NAMALWA (cell line): Measurements from ENCODE around the gene HRH1.
A peak's percentile ranks its signal among the peaks of the same experiment; 100 is the strongest.
"Not testable (repeated sequence)": the region's sequence is repeated elsewhere in the genome, so short reads cannot be mapped to it uniquely, and the experiment has no call there.

Experiments
- DNase-seq: peaks from one replicate; pipeline ENCODE4 v3.0.0-alpha.2; 2015; ENCODE audit warnings: low spot score

Gene HRH1

DNA sequence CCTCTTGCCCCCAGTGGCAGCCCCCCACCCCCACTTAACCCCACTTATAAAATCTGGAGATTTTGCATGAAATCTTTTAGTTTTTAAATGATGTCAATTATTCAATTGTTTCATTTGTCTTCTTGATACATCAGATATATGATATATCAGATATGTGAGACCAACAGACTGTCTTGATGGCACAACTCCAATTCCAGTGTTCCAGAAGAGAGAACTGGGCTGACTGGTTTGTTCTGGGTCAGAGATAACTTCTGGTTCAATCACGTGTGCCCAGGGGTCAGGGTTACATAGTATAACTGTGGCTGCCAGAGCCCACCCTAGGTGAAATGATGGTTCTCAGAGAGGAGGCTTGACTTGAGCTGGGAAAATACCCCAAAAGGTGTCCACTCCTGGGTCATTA is 85.5 kb downstream of the HRH1 start:
- no peak for DNase-seq

DNA sequence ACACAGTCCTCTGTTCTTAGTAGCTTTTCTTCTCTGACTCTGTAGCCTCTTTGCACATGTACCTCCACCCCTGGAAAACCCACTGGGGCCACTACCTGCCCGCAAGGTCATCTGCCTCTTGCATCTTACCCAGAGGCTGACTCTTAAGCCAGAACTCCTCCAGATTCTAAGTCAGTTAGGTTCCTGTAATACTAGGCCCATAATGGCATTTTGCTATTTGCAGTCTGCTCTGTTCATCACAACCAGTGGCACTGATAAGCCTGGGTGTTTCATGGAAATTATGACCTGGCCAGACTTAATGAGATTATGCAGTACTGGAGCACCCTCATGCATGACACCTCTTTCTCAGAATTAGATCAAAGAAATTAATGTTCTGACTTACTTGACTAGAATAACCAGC is 86.2 kb downstream of the HRH1 start:
- no peak for DNase-seq

DNA sequence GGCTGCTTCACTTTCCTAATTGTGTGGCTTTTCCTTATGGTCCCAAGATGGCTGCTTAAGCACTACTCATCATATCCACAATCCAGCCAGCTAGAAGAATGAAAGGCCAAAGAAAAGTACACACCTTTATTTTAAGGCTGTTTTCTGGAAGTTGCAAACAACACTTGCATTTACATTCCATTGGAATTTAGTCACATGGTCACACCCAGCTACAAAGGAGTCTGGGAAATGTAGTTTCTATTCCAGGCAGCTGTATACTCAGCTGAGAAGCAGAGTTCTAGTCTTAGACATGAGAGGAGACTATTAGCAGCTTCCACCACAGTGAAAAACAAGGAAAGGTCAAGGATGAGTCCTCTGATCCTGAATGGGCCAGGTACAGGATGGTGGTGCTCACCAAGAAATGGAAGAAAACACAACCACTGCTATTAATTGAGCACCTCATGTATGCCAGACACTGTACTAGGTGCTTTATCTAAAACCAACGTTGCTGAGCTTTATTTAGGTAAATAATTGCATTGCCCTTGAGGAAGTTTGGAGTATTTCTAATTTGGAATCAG is 89.9 kb downstream of the HRH1 start:
- no peak for DNase-seq

DNA sequence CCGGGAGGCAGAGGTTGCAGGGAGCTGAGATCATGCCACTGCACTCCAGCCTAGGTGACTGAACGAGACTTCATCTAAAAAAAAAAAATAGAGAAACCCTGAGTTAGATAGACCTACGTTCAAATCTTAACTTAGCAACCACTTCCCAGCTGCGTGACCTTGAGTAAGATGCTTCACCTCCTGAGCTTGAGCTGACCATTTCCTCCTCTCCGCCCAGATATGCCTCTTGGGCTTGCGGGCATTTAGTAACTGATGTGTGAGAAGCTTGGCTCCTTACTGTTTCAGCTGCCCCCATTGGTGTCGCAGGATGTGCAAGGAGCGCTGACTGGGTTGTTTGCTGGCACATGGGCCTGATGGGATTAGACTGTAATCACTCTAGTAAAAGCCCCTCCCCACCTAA is 91.0 kb downstream of the HRH1 start:
- no peak for DNase-seq

DNA sequence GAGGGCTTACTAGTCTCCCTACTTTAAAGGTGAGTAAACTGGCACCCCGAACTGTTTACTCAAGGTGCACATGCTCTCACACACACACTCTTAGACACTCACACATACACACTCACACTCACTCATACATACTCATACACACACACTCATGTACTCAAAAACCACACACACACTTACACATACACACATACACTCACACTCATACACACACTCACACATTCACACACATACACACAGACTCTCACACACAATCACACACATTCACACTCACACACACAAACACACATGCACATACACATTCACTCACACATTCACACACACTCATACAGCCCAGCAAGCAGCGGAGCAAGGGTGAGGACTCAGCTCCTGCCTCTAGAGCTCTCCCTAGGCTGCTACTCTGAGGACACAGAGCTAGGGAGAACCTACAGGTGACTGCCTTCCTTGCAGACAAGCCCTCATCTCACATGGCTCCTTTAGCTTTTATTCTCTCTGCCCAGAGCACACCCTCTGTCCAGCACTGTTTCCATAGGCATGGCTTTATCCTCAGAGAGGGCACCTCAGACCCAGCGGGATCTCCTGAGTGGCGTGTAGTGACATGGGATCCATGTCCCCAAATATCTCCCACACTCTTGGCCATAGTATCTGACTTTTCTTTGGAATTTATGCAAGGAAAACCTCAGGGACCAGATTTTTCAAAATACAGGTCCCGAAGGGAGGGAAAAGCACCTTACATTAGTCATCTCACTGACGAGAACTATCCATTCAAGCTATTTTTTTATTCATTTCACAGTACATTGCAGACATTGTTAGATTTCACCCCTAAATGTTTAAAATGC is 91.8 kb downstream of the HRH1 start:
- DNase-seq = no peak

DNA sequence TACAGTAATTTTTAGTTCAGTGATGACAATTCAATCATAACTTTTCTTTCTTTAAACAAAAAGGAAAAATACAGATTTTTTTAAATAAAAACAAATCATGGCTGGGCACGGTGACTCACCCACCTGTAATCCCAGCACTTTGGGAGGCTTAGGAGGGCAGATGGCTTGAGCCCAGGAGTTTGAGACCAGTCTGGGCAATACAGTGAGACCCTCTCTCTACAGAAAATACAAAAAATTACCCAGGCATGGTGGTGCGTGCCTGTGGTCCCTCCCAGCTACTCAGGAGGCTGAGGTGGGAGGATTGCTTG is 92.3 kb downstream of the HRH1 start:
- no peak for DNase-seq

DNA sequence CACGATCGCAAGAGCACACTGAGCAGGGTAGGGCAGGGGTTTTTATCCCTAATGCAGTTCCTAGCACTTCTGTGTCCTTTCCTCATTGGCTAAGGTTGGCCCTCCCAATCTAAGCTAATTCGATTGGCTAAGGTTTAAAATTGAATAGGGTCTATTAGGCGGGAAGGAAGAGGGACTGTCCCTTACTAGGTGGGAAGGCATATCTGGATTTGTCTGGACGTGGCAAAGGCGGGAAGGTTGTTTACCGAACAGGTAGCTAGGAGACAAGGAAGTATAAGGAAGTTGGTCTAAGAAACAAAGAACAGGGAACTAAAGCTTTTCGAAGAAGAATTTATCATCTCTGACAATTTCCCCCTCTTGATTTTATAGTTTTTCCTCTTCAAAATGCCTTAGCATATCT is 93.1 kb downstream of the HRH1 start:
- DNase-seq = no peak

DNA sequence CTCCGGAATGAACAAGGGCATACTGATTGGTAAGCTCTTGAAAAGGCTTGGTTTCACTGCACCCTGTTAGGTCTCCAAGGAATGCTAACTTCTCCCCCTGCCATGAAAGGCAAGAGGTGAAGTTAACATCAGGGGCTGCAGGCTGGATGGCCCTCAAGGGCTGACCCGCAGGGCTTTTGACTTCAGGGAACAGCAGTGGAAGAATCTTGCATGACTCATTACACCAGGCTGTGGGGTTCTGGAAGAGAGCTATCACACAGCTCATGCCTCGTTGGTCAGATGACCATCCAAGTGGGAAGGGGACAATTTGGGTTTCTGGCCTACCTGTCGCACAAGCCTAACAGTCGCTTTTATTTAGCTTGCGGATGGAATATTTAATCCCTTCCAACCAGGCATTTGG is 94.3 kb downstream of the HRH1 start:
- DNase-seq = no peak

DNA sequence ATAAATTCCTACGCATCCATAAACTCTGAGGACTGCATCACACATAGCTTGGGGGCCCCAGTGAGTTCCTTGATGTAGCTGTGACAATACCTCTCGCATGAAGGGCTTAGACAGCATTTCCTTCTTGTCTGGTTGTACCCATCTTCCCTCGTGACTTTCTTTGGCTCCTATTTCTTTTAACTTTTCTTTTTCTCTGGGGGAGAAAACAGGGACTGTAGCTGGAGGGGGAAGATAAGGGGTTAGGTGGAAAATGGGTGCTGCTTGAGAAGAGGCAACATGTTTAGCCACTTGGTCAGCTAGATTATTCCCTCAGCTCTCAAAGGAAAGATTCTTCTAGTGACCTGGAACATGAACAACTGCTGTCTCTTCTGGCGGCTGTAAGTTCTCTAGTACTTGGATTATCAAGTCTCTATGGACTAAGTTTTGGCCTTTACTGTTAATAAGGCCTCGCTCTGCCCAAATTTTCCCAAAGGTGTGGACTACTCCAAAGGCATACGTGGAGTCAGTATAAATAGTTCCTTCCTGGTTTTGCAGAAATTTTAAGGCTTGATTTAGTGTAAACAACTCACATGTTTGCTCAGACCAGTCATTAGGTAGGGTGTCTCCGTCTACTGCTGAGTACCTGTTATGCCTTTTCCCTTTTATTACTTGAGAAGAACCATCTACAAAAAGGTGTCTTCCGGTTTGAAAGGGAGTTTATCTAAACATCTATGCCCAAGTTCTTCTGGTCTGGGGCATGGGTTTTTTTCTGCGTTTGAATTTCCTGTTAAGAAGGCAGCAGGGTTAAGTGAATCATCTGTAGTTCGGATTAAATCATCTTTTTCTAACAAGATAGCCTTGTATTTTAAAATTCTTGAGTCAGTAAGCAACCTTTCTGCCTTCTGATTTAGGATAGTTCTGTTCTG is 96.9 kb downstream of the HRH1 start:
- DNase-seq = no peak

DNA sequence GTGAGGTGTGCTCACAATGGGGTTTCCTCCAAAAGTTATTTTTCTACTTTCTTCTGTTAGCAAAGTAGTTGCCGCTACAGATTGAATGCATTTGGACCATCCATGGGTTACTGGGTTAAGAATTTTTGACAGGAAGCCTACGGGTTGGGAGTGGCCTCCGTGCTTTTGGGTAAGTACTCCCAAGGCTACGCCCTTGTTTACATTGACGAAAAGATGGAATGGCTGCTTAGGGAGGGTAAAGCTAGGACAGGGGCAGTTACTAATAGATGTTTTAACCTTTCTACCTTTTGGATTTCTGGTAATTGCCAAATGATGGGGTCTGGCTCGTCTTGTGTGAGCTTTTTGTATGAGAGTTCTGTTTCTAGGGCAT is 97.5 kb downstream of the HRH1 start:
- DNase-seq = no peak

DNA sequence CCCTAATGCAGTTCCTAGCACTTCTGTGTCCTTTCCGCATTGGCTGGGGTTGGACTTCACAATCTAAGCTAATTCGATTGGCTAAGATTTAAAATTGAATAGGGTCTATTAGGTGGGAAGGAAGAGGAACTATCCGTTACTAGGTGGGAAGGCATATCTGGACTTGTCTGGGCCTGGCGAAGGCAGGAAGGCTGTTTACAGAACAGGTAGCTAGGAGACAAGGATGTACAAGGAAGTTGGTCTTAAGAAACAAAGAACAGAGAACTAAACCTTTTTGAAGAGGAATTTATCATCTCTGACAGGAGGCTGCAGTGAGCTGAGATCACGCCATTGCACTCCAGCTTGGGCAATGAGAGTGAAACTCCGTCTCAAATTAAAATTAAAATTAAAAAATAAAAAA is 100.6 kb downstream of the HRH1 start:
- DNase-seq = no peak

DNA sequence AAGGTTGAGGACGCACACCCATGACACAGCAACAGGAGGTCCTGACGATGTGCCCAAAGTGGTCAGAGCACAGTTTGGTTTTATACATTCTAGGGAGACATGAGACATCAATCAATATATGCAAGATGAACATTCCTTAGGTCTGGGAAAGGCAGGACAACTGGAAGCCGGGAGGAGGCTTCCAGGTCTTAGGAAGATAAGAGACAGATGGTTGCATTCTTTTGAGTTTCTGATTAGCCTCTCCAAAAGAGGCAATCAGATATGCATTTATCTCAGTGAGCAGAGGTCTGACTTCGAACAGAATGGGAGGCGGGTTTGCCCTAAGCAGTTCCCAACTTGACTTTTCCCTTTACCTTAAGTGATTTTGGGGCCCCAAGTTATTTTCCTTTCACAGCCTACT is 101.2 kb downstream of the HRH1 start:
- not testable (repeated sequence) for DNase-seq

DNA sequence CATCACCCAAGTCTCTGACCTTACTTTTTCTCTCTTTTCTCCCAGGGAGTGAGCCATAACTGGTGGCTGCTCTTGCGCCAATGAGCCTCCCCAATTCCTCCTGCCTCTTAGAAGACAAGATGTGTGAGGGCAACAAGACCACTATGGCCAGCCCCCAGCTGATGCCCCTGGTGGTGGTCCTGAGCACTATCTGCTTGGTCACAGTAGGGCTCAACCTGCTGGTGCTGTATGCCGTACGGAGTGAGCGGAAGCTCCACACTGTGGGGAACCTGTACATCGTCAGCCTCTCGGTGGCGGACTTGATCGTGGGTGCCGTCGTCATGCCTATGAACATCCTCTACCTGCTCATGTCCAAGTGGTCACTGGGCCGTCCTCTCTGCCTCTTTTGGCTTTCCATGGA is 104.7 kb downstream of the HRH1 start:
- no peak for DNase-seq

DNA sequence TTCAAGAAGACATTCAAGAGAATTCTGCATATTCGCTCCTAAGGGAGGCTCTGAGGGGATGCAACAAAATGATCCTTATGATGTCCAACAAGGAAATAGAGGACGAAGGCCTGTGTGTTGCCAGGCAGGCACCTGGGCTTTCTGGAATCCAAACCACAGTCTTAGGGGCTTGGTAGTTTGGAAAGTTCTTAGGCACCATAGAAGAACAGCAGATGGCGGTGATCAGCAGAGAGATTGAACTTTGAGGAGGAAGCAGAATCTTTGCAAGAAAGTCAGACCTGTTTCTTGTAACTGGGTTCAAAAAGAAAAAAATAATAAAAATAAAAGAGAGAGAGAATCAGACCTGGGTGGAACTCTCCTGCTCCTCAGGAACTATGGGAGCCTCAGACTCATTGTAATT is 106.2 kb downstream of the HRH1 start:
- DNase-seq = no peak

DNA sequence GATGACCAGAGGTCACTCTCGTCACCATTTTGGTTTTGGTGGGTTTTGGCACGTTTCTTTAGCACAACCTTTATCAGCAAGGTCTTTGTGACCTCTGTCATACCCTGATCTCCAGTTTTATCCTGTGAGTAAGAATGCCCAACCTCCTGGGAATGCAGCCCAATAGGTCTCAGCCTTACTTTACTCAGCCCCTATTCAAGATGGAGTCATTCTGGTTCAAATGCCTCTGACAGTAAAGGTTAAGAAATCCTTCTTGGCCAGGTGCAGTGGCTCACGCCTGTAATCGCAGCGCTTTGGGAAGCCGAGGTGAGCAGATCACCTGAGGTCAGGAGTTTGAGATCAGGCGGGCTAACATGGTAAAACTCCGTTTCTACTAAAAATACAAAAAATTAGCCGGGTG is 114.7 kb downstream of the HRH1 start:
- no peak for DNase-seq

DNA sequence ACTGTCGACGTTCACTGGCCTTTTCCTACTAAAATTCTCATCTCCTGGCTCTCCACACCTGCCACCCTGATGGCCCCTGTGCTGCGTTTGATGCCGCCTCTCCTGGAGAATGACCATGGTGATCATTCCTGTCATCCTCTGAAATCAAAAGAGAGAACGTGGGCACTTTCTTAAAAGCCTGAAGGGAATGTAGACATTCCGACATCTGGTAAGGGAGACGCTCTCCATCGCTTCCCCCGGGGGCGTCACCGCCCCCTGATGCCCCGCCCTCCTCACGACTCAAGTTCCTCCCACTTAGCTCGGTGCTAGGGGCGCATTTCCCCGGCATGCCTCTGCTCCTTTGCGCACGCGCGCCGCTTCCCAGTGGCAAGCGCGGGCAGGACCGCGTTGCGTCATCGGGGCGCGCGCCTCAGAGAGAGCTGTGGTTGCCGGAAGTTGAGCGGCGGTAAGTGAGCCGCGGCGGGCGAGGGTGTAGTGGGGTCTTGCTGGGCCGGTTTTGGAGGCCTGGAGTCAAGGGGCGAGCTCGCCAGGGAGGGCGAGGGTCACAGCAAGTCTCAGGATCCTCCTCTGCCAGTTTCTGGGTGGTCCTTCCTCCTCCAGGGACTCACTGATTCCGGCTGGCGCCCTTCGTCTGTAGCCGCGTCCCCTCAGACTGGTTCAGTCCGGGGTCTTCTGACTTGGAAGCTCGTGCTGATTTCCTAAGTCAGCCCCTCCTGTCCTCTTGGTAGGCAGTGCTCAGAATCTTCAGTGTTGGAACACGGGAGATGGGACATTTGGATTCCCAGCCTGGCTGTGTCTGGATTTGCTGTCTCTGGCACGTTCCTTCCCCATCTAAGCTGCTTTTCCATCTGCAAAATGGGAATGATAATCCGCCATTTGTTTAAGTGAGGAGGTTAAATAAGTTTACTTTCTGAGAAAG is 118.0 kb downstream of the HRH1 start, which contains the start of gene ATG7:
TSS of gene ATG7 (plus strand) at position 412 of the 919 bp plus-strand sequence. CDS start 26,299 bp downstream, outside the sequence.
- peak; percentile 98 for DNase-seq

DNA sequence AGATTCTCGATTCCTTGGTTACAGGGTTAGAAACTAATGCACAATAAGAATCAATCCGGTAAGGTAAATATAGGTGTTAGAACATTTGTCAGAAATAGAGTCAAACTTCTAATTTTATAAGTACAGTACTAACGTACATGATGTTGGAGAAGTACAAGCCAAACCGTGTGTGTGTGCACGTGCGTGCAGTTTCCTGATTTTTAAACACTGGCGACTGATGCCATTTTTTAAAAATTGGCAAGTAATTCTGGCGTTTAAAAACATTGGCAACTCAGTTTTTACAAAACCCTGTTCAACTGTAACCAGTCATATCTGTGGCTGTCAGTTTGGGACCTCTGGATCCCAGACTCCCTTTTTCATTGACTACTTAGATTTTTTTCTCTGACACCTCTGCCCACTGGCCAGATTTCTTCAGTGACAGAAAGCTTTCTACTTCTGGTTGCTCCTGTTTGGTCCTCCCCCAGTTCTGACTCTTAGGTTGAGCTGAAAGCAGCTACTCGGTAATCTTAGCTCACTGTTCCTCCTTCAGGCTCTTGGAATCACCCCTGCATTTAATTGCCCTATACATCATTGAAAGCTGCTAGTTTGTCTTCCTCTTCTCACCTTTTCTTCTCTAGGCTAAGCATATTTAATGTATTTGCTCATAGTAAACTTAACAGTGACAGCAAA is 118.7 kb downstream of the HRH1 start:
- DNase-seq = peak; percentile 44

DNA sequence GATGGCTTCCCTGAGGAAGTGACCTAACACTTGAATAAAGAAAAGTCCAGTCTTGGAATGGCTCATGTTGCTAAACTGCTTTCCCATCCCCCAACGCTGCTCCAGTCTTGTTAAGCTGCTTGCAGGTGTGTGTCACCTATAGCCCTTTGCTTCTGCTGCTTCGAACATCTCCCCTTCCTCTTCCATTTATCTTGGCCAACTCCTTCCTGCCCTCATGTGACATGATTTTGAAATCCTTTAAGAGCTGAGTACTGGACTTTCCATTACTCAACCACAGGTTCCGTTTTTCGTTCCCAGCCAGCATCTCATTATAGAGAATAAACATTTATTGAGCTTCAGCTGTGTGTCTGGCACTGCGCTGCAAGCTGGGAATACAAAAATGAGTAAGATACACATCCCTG is 119.6 kb downstream of the HRH1 start:
- no peak for DNase-seq

DNA sequence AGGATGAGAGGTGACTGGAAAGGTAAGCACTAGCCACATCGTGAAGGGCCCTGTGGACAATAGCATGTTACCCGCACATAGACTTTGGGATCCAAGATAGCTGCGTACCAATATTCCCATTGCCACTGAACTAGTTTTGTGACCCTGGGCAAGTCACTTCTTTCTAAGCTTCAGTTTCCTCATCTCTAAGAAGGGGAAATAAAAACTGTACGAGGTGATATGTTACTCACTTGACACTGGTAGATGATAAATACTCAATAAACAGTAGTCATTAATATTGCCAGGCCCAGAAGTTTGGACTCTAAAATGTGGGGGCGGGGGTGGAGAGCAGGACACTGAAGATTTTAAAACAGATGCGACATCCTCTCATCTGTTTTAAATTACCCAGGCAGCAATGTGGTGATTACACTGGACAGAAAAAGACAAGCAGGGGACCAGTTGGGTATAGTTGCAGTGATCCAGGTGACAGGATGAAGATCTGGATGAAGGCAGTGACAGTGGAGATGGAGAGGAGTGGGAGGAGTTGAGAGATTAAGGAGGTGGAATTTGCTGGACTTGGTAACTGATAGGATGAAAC is 120.4 kb downstream of the HRH1 start:
- DNase-seq = no peak

DNA sequence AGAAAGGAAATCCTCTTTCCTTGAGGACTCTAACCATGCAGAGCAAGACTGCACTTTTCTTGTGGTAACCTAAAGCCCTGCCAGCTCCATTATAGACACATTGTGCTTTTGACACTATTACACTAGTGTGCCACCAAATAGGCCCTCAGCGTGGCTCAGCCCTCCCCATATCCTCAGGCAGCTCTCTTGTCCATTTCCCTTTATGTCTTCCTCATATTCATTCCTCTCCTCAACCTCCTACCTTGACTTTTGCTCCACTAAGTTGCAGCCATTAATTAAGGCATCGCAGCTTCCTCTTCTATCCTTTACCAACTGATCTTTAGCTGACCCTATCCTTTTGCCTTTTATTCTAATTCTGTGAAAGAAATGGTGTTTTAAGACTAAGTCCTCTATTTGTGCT is 121.6 kb downstream of the HRH1 start:
- DNase-seq = no peak

DNA sequence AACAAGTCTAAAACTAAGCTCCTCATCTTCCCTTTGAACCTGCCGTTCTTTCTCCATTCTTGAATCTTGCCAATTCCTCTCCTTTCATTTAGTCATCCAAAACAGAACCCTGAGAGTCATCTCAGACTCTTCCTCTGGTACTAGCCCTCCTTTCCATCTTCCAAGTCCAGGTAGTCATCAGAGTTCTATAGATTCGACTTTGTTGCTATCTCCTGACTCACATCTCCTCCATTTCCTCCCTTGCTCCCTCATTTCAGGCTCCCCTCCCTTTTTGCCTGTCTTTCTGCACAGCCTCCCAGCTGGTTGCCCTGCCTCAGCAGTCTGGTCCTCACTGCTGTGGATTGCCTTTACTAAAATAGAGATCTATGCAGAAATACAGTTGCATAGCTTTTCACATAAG is 122.6 kb downstream of the HRH1 start:
- no peak for DNase-seq
